Esophagus squamous epithelium (tissue), 5 donors: Measurements from ENCODE around the gene NEDD4L. TPM values are rescaled to one million over a fixed set of nuclear protein-coding genes. Genes with fewer than 3 reads are reported as not detected.
A peak's percentile ranks its signal among the peaks of the same experiment; 100 is the strongest.

Source experiments
- DNase-seq: peaks from one replicate; lab custom pipeline; 2025; lab: John Stamatoyannopoulos, UW
- H3K27ac ChIP-seq, 4 donors: fragments of 200-600 bp; sonication (generic); one replicate each; pipeline ENCODE4 v1.5.1; 2016 to 2019; ENCODE audit warnings: mild to moderate bottlenecking in 1 of 4
- H3K27me3 ChIP-seq, 4 donors: fragments of 200-600 bp; sonication (generic); 1 replicate in 3 of 4; 2 replicates in 1 of 4; pipeline versions ENCODE4 v1.5.1 to v1.6.0; 2017 to 2021; ENCODE audit warnings: antibody characterized with exemption in 1 of 4
- H3K36me3 ChIP-seq, 3 donors: fragments of 200-600 bp; sonication (generic); one replicate each; pipeline ENCODE4 v1.5.1; 2016 to 2019
- H3K4me1 ChIP-seq, 3 donors: fragments of 200-600 bp; sonication (generic); one replicate each; pipeline ENCODE4 v1.5.1; 2017 to 2019
- H3K4me3 ChIP-seq, 4 donors: fragments of 200-600 bp; sonication (generic); 1 replicate in 3 of 4; 2 replicates in 1 of 4; pipeline ENCODE4 v1.5.1; 2016 to 2019; ENCODE audit warnings: mild to moderate bottlenecking in 2 of 4, moderate library complexity in 1 of 4
- H3K9me3 ChIP-seq, 3 donors: fragments of 200-600 bp; sonication (generic); one replicate each; pipeline ENCODE4 v1.5.1; 2016 to 2019
- CTCF ChIP-seq, 6 experiments: fragments of 450-650 bp in 4 of 6; fragments of 200-600 bp in 2 of 6; sonication (generic) in 2 of 6; IDR thresholded peaks; one replicate each; pipeline ENCODE4 v1.5.1; 2016 to 2019; ENCODE audit warnings: antibody characterized with exemption in 6 of 6, mild to moderate bottlenecking in 4 of 6, moderate library complexity in 4 of 6
- POLR2A ChIP-seq, 4 donors: fragments of 450-650 bp; IDR thresholded peaks; one replicate each; pipeline ENCODE4 v1.6.1; 2017; ENCODE audit warnings: antibody characterized with exemption in 4 of 4, mild to moderate bottlenecking in 4 of 4, moderate library complexity in 3 of 4
- WGBS, 2 donors: methylation state at CpG; one replicate each; pipeline ENCODE4 v1.1.5; 2018; 5-methylcytosine and 5-hydroxymethylcytosine counted together
- intact Hi-C: fragments of 100-400 bp; cut with DNase I; formaldehyde crosslinking; loops from one replicate; pipeline ENCODE4 v1.15.0; 2022
- total RNA-seq, 4 donors: library from RNA; depleted of rRNA; stranded (reverse); fragments of >200 nt; gene quantifications; one replicate each; pipeline ENCODE4 v1.1.0, GENCODE V29; 2016
- donor health status: DM: yes; HTN: yes; CAD: no.

Gene NEDD4L
- total RNA-seq, 4 donors from 2014 or later = 17.0 to 27.6 (median 21.9) TPM

- intact Hi-C loops = no loop called here
- 31 to 63% methylated on average over 2 of the region's 6 CpGs for WGBS, 2 donors
- Histone ChIP-seq H3K4me1 (peaks cover 4 to 47% (median 13%) of the 10 kb centered on the region in 3 donors), H3K4me3 (no peak overlapping the region), H3K27ac (peak overlapping the region in 1 of 4 donors; percentile 15), H3K27me3 (no peaks in the 10 kb centered on the region), H3K36me3 (no peaks in the 10 kb centered on the region), H3K9me3 (no peaks in the 10 kb centered on the region)
- no peak for DNase-seq
- TF ChIP-seq CTCF (IDR thresholded peaks at IDR 0.05) (no peak), POLR2A (IDR thresholded peaks at IDR 0.05) (no peak)
These were observed 184.2 kb downstream of the NEDD4L start for GRCh38 chr18:58228176-58228575.

GRCh38 chr18:58228762-58229161, 184.7 kb downstream of the NEDD4L start:
- Histone ChIP-seq H3K27ac (no peak overlapping the region), H3K4me1 (peaks cover 4 to 41% (median 9%) of the 10 kb centered on the region in 3 donors), H3K27me3 (no peaks in the 10 kb centered on the region), H3K9me3 (no peaks in the 10 kb centered on the region), H3K4me3 (no peak overlapping the region), H3K36me3 (no peaks in the 10 kb centered on the region)
- DNase-seq = no peak
- 83 to 87% methylated on average over 7 of the region's 7 CpGs for WGBS, 2 donors
- intact Hi-C loops = no loop called here
- no peak for TF ChIP-seq POLR2A (IDR thresholded peaks at IDR 0.05)
- no peak for TF ChIP-seq CTCF (IDR thresholded peaks at IDR 0.05)

GRCh38 chr18:58229162-58229561, 185.1 kb downstream of the NEDD4L start:
- Histone ChIP-seq H3K27me3 (no peaks in the 10 kb centered on the region), H3K9me3 (no peaks in the 10 kb centered on the region), H3K27ac (no peak overlapping the region), H3K36me3 (no peaks in the 10 kb centered on the region), H3K4me1 (peaks cover 2 to 37% (median 5%) of the 10 kb centered on the region in 3 donors), H3K4me3 (no peak overlapping the region)
- DNase-seq = no peak
- intact Hi-C loops = no loop called here
- WGBS, 2 donors = 93 to 94% methylated on average over 5 of the region's 5 CpGs
- TF ChIP-seq POLR2A (IDR thresholded peaks at IDR 0.05) (no peak), CTCF (IDR thresholded peaks at IDR 0.05) (no peak)

- Histone ChIP-seq H3K4me1 (peaks cover 0 to 39% (median 4%) of the 10 kb centered on the region in 3 donors), H3K4me3 (no peak overlapping the region), H3K27me3 (no peaks in the 10 kb centered on the region), H3K27ac (no peak overlapping the region), H3K9me3 (no peaks in the 10 kb centered on the region), H3K36me3 (no peaks in the 10 kb centered on the region)
- no peak for DNase-seq
- 28 to 62% methylated on average over 8 of the region's 8 CpGs for WGBS, 2 donors
- intact Hi-C loops = no loop called here
- no peak for TF ChIP-seq POLR2A (IDR thresholded peaks at IDR 0.05)
- no peak for TF ChIP-seq CTCF (IDR thresholded peaks at IDR 0.05)
These were observed 186.6 kb downstream of the NEDD4L start for GRCh38 chr18:58230438-58231179.

GRCh38 chr18:58231930-58232329, 187.9 kb downstream of the NEDD4L start:
- 46 to 63% methylated on average over 2 of the region's 2 CpGs for WGBS, 2 donors
- Histone ChIP-seq H3K4me3 (no peak overlapping the region), H3K4me1 (peaks cover 0 to 39% (median 4%) of the 10 kb centered on the region in 3 donors), H3K9me3 (no peaks in the 10 kb centered on the region), H3K27me3 (no peaks in the 10 kb centered on the region), H3K27ac (no peak overlapping the region), H3K36me3 (no peaks in the 10 kb centered on the region)
- TF ChIP-seq POLR2A (IDR thresholded peaks at IDR 0.05) = no peak
- peak in 4 of 6 experiments; percentile 17 to 47 (median 27) for TF ChIP-seq CTCF (IDR thresholded peaks at IDR 0.05)
- DNase-seq = no peak
- intact Hi-C loops = no loop called here
